ENCODE measurements around the gene MED12L. TPM values are rescaled to one million over a fixed set of nuclear protein-coding genes. Genes with fewer than 3 reads are reported as not detected.
A peak's percentile ranks its signal among the peaks of the same experiment; 100 is the strongest.

The MED12L gene
- total RNA-seq, 1 donor from 2014 or later = 0.43 TPM

DNA sequence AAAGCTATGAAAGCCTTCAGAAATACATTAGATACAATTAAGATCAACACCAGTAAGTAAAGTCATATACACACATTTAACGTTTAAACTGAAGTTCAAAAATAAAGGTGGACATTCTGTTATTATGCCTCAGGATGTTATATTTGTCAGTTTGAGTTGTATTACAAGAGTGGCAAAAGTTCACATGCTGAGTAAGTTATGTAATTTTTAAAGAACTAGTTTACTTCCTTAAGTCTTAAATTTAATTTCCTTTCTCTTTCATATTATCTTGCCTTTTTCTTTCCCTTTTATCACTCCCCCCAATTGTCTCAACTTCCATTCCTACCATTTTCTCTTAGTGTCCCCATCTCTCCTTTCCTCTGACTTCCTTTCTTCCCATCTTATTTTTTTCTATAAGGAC, 236.1 kb downstream of the MED12L start:
- Histone ChIP-seq H3K27ac (no peak overlapping the region), H3K4me3 (no peak overlapping the region), H3K36me3 (no peaks in the 10 kb centered on the region), H3K9me3 (no peaks in the 10 kb centered on the region), H3K27me3 (no peaks in the 10 kb centered on the region), H3K4me1 (no peaks in the 10 kb centered on the region)
- no peak for DNase-seq (ENCODE audit: low spot score in 2 of 2)
- TF ChIP-seq, protein P1, sequence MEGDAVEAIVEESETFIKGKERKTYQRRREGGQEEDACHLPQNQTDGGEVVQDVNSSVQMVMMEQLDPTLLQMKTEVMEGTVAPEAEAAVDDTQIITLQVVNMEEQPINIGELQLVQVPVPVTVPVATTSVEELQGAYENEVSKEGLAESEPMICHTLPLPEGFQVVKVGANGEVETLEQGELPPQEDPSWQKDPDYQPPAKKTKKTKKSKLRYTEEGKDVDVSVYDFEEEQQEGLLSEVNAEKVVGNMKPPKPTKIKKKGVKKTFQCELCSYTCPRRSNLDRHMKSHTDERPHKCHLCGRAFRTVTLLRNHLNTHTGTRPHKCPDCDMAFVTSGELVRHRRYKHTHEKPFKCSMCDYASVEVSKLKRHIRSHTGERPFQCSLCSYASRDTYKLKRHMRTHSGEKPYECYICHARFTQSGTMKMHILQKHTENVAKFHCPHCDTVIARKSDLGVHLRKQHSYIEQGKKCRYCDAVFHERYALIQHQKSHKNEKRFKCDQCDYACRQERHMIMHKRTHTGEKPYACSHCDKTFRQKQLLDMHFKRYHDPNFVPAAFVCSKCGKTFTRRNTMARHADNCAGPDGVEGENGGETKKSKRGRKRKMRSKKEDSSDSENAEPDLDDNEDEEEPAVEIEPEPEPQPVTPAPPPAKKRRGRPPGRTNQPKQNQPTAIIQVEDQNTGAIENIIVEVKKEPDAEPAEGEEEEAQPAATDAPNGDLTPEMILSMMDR (IDR thresholded peaks at IDR 0.05) = no peak
- intact Hi-C loops (cut with DNase I) = no loop called here

- intact Hi-C loops (cut with DNase I) = no loop called here
- H3K9me3 ChIP-seq = no peaks in the 10 kb centered on the region
- TF ChIP-seq, protein P1 (IDR thresholded peaks at IDR 0.05) = no peak
- no peaks in the 10 kb centered on the region for H3K4me1 ChIP-seq
- no peaks in the 10 kb centered on the region for H3K27me3 ChIP-seq
- H3K4me3 ChIP-seq = no peak overlapping the region
- no peak overlapping the region for H3K27ac ChIP-seq
- no peak for DNase-seq (ENCODE audit: low spot score in 2 of 2)
- H3K36me3 ChIP-seq = no peaks in the 10 kb centered on the region
These were observed 237.0 kb downstream of the MED12L start for GRCh38 chr3:151322511-151322910.

- H3K36me3 ChIP-seq = no peaks in the 10 kb centered on the region
- no peak overlapping the region for H3K27ac ChIP-seq
- H3K27me3 ChIP-seq = no peaks in the 10 kb centered on the region
- intact Hi-C loops (cut with DNase I) = no loop called here
- TF ChIP-seq, protein P1 (IDR thresholded peaks at IDR 0.05) = peak in 2 of 3 experiments; percentile 44 to 57
- DNase-seq (ENCODE audit: low spot score in 2 of 2) = no peak
- H3K9me3 ChIP-seq = no peaks in the 10 kb centered on the region
- no peak overlapping the region for H3K4me3 ChIP-seq
- H3K4me1 ChIP-seq = no peaks in the 10 kb centered on the region
These were observed 242.2 kb downstream of the MED12L start for GRCh38 chr3:151327571-151328198.

- TF ChIP-seq, protein P1 (IDR thresholded peaks at IDR 0.05) = no peak
- no peak for DNase-seq (ENCODE audit: low spot score in 2 of 2)
- no peaks in the 10 kb centered on the region for H3K4me1 ChIP-seq
- no peaks in the 10 kb centered on the region for H3K9me3 ChIP-seq
- intact Hi-C loops (cut with DNase I) = no loop called here
- H3K27ac ChIP-seq = no peak overlapping the region
- H3K4me3 ChIP-seq = peak overlapping the region in 1 of 2 donors; percentile 33
- no peaks in the 10 kb centered on the region for H3K27me3 ChIP-seq
- no peaks in the 10 kb centered on the region for H3K36me3 ChIP-seq
These were observed 243.0 kb downstream of the MED12L start for GRCh38 chr3:151328298-151328995.

DNA sequence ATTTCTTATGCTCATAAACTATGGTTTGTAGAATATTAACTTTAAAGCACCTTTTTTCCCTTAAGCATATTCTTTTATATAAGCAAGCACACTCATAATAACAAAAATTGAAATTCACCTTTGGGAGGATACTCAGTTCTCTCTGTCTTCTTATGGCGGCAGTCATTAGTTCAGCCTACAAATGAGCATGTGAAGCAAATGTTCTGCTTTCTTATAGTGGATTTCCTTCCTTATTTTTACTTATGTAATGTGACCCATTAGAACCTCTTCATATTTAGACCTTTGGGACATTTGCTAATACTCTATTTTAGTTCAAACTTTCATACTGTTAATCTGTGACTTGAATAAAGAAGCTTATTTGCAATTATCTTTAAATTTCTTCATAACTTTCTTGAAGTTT, 243.9 kb downstream of the MED12L start, which contains the start of gene P2RY13:
P2RY13 (minus strand) TSS at position 187 of the 400 bp plus-strand sequence; CDS start at position 166, 21 bp downstream.
- H3K27ac ChIP-seq = no peak within 1 kb of the TSS
- H3K36me3 ChIP-seq = no peaks in the 10 kb centered on the region
- DNase-seq (ENCODE audit: low spot score in 2 of 2) = no peak
- no peaks in the 10 kb centered on the region for H3K27me3 ChIP-seq
- no peaks in the 10 kb centered on the region for H3K9me3 ChIP-seq
- intact Hi-C loops (cut with DNase I) = no loop called here
- H3K4me3 ChIP-seq = peak within 1 kb of the TSS in 1 of 2 donors; percentile 33
- no peaks in the 10 kb centered on the region for H3K4me1 ChIP-seq
- TF ChIP-seq, protein P1 (IDR thresholded peaks at IDR 0.05) = no peak
